ENCODE results near the gene NUP210L. TPM values are rescaled to one million over a fixed set of nuclear protein-coding genes. Genes with fewer than 3 reads are reported as not detected.

The NUP210L gene
- polyA plus RNA-seq, 3 donors, result 0.02 TPM; not detected in 2

Other genes starting within 250 kb of the NUP210L start
- 1 to 10 TPM; 2.6 to 5.6 (median 4.4) TPM for gene GATAD2B, start 232.1 kb downstream of the NUP210L start, polyA plus RNA-seq
- gene DENND4B, start 208.4 kb downstream of the NUP210L start, polyA plus RNA-seq, result 10 to 100 TPM; 17.2 to 40.2 (median 37.1) TPM
- gene CRTC2, start 196.5 kb downstream of the NUP210L start, polyA plus RNA-seq, result 10 to 100 TPM; 15.4 to 38.1 (median 24.2) TPM
- gene SLC39A1, start 191.5 kb downstream of the NUP210L start, polyA plus RNA-seq, result 10 to 100 TPM; 44.4 to 95.8 (median 58.5) TPM
- gene CREB3L4, start 187.2 kb downstream of the NUP210L start, polyA plus RNA-seq, result 10 to 100 TPM; 10.7 to 12.3 (median 12.1) TPM
- gene JTB, start 177.4 kb downstream of the NUP210L start, polyA plus RNA-seq, result 100 to 1,000 TPM; 159 to 196 (median 178) TPM
- gene RAB13, start 168.7 kb downstream of the NUP210L start, polyA plus RNA-seq, result 100 to 1,000 TPM in 2 of 3 donors, 10 to 100 TPM in 1; 68.2 to 759 (median 165) TPM
- gene RPS27, start 164.3 kb downstream of the NUP210L start, polyA plus RNA-seq, result over 10,000 TPM in 2 of 3 donors, 1,000 to 10,000 TPM in 1; 8,955 to 19,190 (median 11,429) TPM
- gene TPM3, start 37.0 kb upstream of the NUP210L start, polyA plus RNA-seq, result 100 to 1,000 TPM in 2 of 3 donors, 10 to 100 TPM in 1; 68.2 to 233 (median 184) TPM
- gene CFAP141, start 51.3 kb upstream of the NUP210L start, polyA plus RNA-seq, result not detected
- 10 to 100 TPM; 35.8 to 70.9 (median 67.5) TPM for gene UBAP2L, start 65.9 kb upstream of the NUP210L start, polyA plus RNA-seq
- gene HAX1, start 117.6 kb upstream of the NUP210L start, polyA plus RNA-seq, result 10 to 100 TPM; 79.8 to 96.7 (median 87.2) TPM
- under 1 TPM in 1 of 3 donors, not detected in 2; 0.07 TPM for gene AQP10, start 166.0 kb upstream of the NUP210L start, polyA plus RNA-seq
- gene ATP8B2, start 170.5 kb upstream of the NUP210L start, polyA plus RNA-seq, result 10 to 100 TPM in 2 of 3 donors, 1 to 10 TPM in 1; 6.4 to 22.7 (median 14.5) TPM